IPS-20b (cell line): ENCODE data around the gene LITAFD.

Experiments
- H3K27ac ChIP-seq: one replicate; pipeline ENCODE4 v1.5.1; 2013; ENCODE audit warnings: low read length
- H3K27me3 ChIP-seq: 2 replicates; pipeline ENCODE4 v1.6.1; 2013; ENCODE audit warnings: mild to moderate bottlenecking, low read length, inconsistent platforms; ENCODE audit not compliant: insufficient read depth
- H3K36me3 ChIP-seq: 2 replicates; pipeline ENCODE4 v1.6.1; 2013; ENCODE audit warnings: low read depth, mild to moderate bottlenecking, inconsistent platforms, low read length, moderate library complexity; ENCODE audit not compliant: insufficient read depth
- H3K4me1 ChIP-seq: 2 replicates; pipeline ENCODE4 v1.6.1; 2013; ENCODE audit warnings: mild to moderate bottlenecking, control low read depth, inconsistent platforms, low read length, moderate library complexity; ENCODE audit not compliant: insufficient read depth
- H3K4me3 ChIP-seq: 2 replicates; pipeline ENCODE4 v1.5.1; 2013; ENCODE audit warnings: mild to moderate bottlenecking, low read length, inconsistent platforms
- H3K9ac ChIP-seq: 2 replicates; pipeline ENCODE4 v1.6.1; 2013; ENCODE audit warnings: low read depth, mild to moderate bottlenecking, inconsistent platforms, low read length, moderate library complexity
- H3K9me3 ChIP-seq: 2 replicates; pipeline ENCODE4 v1.6.1; 2013; ENCODE audit warnings: mild to moderate bottlenecking, low read depth, low read length, inconsistent platforms; ENCODE audit not compliant: insufficient read depth

The LITAFD gene

DNA sequence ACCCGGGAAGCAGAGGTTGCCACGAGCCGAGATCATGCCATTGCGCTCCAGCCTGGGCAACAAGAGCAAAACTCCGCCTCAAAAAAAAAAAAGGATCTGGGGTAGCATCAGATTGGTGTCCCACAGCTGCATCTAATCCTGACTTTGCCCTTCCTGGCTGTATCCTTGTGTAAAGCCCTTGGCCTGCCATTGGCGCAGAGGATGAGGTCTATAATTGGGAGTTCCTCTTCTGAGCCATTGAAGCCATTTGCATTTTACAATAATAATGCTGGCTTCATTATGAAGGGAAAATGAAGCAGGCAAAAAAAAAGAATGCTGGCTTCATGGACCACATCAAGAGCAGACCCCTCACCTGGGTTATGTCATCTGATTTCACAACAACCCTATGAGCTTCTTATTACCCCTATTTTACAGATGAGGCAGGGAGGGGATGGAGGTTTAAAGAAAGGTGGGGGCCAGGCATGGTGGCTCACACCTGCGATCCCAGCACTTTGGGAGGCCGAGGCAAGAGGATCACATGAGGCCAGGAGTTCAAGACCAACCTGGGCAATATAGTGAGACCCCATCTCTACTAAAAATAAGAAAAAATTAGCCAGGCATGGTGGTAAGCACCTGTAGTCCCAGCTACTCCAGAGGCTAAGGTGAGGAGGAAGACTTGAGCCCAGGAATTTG is 1.2 kb upstream of the LITAFD start:
- H3K9me3 ChIP-seq: no peaks in the 10 kb centered on the region
- no peaks in the 10 kb centered on the region for H3K27me3 ChIP-seq
- no peak overlapping the region for H3K27ac ChIP-seq
- peaks cover 9% of the 10 kb centered on the region for H3K4me1 ChIP-seq
- no peak overlapping the region for H3K9ac ChIP-seq
- no peaks in the 10 kb centered on the region for H3K36me3 ChIP-seq
- no peak overlapping the region for H3K4me3 ChIP-seq

DNA sequence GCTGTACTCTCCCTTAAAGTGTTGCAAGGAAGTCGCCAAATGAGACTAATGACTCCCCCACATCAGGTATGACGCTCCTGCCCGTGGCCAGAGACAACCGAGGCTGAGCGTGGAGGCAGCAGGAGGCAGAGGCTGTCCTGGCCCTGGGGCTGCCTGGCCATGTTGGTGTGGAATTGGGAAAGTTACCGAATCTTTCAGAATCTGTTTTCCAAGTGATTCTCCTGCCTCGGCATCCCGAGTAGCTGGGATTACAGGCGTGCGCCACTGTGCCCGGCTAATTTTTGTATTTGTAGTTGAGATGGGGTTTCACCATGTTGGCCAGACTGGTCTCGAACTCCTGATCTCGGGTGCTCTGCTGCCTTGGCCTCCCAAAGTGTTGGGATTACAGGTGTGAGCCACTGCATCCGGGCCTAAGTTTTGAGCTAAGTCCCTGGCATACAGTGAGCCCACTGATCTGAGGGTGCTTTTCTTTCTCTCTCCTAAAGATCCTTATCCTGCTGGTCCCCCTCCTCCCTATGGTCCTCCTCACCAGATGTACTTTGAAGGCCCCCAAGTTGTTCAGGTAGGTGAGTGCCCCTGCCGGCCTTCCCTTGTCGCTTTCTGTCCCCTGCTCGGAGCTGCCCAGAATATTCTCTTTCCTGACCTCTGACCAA is 700 bp downstream of the LITAFD start:
- Histone ChIP-seq H3K4me3 (no peak overlapping the region), H3K27ac (no peak overlapping the region), H3K4me1 (peaks cover 15% of the 10 kb centered on the region), H3K27me3 (no peaks in the 10 kb centered on the region), H3K36me3 (peaks cover 8% of the 10 kb centered on the region; the same call in 1 of the 2 replicates), H3K9me3 (no peaks in the 10 kb centered on the region), H3K9ac (no peak overlapping the region)

DNA sequence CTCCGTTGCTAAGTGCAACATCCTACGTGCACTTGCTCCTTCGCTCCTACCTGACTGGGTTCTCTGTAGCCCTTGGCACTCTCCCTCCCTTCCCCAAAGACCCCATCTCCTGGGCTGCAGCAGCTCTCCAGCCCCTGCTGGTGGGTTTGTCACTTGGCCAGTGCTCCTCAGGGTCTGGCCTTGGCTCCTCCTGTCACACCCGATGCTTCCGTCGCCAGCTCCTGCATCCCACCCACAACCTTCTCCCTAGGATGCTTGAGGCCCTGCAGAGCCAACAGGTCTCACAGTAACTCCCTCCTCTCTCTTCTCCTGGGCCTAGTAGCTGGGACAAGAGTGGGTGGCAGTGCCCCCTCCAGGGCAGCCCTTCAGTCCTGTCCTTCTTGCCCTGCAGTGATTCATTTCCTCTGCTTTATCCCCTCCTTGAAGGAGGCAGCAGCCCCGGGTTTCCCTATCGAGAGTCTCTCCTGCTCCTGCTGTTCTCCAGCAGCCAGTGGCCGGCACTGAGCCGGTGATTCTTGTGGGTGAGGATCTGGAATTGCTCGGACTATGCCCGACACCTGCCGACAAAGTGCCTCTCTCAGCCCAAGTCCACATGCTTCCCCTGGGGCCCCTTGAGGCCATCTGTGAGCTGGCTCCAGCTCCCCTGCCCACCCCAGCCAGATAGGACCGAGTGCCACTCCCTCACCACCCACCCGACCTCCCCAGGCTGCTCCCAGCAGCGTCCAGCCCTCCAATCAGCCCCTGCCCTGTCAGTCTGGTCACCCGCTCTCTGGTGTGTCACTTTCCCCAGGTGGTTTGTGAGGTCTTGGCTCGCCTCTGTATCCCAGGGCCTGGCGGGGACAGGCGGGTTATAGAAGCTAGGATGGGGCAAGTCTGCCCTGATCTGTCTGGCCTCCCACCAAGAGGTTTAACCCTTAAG is 3.8 kb downstream of the LITAFD start:
- no peaks in the 10 kb centered on the region for H3K27me3 ChIP-seq
- H3K36me3 ChIP-seq: peaks cover 29% of the 10 kb centered on the region
- H3K4me1 ChIP-seq: peaks cover 11% of the 10 kb centered on the region
- no peak overlapping the region for H3K9ac ChIP-seq
- no peak overlapping the region; the same call in 1 of the 2 replicates for H3K4me3 ChIP-seq
- H3K9me3 ChIP-seq: no peaks in the 10 kb centered on the region
- H3K27ac ChIP-seq: no peak overlapping the region

DNA sequence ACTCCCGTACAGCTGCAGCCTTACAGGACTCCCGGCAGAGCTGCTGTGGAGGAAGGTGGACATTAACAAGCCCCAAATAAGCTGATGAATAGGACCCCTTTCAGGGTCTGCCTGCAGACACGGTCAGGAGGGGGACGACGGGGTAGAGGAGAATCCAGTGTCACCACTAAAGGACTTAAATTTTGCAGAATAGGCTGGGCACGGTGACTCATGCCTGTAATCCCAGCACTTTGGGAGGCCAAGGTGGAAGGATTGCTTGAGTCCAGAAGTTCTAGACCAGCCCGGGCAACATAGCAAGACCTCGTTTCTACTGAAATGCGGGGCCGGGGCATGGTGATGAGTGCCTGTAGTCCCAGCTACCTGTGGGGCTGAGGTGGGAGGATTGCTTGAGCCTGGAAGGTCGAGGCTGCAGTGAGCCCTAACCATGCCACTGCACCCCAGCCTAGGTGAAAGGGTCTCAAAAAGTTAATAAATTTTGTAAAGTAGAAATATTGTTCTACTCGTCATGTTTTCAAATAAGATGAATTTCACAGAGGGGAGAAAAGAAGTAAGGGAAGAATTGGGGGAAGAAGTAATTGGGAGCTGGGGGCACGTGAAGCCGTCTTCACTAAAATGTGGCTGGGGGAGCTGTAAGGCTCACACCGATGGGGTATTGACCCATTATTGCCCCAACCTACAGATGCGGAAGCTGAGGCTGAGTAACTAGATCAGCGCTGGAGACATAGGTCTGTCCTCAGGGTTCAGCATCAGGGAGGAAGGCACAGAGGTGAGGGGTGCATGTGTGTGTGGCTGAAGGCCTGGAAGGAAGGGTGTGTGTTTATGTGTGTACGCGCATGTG is 4.7 kb downstream of the LITAFD start:
- no peak overlapping the region for H3K9ac ChIP-seq
- no peaks in the 10 kb centered on the region for H3K27me3 ChIP-seq
- H3K4me1 ChIP-seq: peaks cover 11% of the 10 kb centered on the region
- H3K27ac ChIP-seq: no peak overlapping the region
- peaks cover 38% of the 10 kb centered on the region for H3K36me3 ChIP-seq
- H3K4me3 ChIP-seq: no peak overlapping the region
- no peaks in the 10 kb centered on the region for H3K9me3 ChIP-seq

DNA sequence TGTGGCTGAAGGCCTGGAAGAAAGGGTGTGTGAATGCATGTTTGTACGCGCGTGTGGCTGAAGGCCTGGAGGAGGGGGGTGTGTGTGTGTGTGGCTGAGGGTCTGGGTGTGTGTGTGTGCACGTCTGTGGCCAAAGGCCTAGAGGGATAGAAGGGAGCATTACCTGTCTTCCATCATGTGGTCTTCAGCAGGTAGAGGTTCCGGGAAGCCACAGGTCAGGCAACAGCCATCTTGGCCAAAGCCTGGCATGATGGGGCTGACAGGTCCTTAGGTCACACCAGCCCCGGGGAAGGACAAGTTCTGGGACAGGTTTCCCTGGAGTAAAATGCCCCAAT is 5.2 kb downstream of the LITAFD start:
- Histone ChIP-seq H3K4me3 (no peak overlapping the region), H3K27ac (no peak overlapping the region), H3K4me1 (peaks cover 11% of the 10 kb centered on the region), H3K9me3 (no peaks in the 10 kb centered on the region), H3K36me3 (peaks cover 44% of the 10 kb centered on the region), H3K9ac (no peak overlapping the region), H3K27me3 (no peaks in the 10 kb centered on the region)

DNA sequence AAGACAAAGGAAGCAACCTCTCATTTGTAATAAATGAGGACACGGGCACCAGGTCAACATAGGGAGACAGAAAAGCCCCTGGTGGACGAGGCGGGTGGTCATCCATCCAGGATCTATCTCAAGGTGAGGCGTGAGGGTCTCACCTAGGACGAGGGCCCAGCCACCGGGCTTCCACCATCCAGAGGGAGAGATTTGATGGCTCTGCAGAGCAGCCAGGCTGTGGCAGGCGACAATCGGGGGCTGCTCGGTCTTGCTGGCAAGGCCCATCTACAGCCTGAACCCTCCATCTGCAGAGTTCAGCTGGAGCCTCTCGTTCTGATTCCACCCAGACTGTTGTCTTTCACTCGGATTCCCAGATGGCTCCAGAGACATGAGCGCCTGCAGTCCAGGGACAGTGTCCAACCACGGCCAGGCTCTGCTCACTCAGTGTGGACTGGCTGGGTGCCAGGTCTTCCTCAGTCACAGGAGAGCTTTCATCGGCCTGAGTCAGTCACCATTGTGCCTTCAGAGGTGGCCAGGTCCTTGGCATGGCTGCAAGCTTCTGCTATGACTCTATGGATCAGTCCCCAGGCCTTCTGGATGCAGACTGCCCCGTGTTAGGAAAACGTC is 5.9 kb downstream of the LITAFD start:
- H3K4me1 ChIP-seq: peaks cover 11% of the 10 kb centered on the region
- H3K9ac ChIP-seq: no peak overlapping the region

DNA sequence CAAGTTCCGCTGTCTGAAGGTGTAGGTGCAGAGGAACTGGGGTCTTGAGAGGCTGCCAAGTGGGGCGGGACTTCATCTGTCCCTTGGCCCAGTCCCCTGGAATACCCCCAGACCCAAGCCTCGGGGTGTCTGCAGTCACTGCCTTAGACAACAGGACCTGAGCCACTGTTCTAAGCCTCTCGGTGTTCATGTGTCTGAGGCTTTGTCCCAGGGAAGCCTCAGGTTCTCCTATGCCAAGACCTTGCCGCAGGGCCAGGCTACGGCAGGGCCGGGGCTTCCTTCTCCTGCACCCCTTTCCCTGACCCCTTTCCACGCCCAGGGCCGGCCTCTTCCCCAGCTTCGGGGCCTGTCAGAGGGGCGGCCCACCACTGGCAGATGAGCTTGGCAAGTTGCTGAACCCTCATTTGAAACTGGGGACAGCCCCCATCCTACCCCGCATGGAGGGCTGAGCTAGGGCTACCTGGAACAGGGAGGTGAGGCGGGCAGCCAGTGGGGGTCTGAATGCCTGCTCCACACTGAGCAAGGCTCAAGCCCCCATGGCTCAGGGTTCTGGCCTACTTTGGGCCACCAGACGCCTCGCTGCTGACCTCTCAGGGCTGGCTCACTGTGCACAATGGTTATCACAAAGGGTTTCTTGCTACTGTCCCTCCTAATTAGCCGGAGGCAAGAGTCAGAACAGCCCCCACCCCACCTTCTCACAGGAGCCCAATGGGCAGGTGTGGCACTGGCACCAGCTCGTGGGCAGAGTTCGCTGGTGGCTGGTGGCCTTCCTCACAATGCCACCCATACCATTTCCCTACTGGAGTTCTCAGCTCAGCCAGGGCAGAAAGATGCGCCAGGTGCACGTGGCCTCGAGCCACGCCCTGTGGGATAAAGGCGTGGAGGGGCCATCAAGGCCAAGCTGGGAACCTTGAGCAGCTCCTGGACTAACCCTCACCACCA is 7.1 kb downstream of the LITAFD start:
- Histone ChIP-seq H3K27me3 (no peaks in the 10 kb centered on the region), H3K4me3 (no peak overlapping the region), H3K4me1 (peaks cover 11% of the 10 kb centered on the region), H3K9me3 (no peaks in the 10 kb centered on the region), H3K36me3 (peaks cover 62% of the 10 kb centered on the region), H3K9ac (no peak overlapping the region), H3K27ac (no peak overlapping the region)

More for the DNA sequence above, 5.9 kb downstream of the LITAFD start:
- Histone ChIP-seq H3K9me3 (no peaks in the 10 kb centered on the region), H3K36me3 (peaks cover 50% of the 10 kb centered on the region), H3K27me3 (no peaks in the 10 kb centered on the region), H3K4me3 (no peak overlapping the region), H3K27ac (no peak overlapping the region)

DNA sequence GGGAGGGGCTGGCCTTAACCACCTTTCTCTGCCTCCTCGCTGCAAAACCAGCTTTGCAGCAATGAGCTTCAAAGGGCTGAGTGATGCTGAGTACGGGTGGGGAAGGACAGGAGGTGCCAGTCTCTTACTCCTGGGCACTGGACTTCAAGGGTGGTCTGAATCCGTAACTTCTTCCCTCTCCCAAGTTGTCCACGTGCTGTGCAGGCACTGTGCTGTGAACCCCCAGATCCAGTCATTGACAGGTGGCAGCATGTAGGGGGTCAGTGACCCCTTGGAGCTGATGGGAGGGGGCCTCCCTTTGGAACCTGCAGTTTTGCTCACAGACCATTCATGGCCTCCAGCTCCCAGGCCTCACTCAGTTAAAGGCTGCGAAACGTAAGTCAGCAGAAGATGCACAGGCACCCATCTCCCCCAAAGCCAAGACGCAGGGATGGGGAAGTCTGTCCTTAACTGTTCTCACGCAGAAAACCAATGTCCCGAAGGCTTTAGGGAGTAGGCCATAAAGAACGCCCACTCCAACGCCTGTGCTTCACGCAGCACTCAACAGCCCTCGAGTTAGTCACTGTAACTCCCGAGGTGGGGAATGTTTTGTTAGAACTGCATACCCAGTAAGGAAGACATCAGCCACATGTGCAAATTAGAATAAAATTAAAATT is 7.9 kb downstream of the LITAFD start:
- Histone ChIP-seq H3K4me1 (peaks cover 11% of the 10 kb centered on the region), H3K27ac (no peak overlapping the region), H3K9me3 (no peaks in the 10 kb centered on the region), H3K4me3 (no peak overlapping the region), H3K36me3 (peaks cover 70% of the 10 kb centered on the region), H3K27me3 (no peaks in the 10 kb centered on the region), H3K9ac (no peak overlapping the region)

DNA sequence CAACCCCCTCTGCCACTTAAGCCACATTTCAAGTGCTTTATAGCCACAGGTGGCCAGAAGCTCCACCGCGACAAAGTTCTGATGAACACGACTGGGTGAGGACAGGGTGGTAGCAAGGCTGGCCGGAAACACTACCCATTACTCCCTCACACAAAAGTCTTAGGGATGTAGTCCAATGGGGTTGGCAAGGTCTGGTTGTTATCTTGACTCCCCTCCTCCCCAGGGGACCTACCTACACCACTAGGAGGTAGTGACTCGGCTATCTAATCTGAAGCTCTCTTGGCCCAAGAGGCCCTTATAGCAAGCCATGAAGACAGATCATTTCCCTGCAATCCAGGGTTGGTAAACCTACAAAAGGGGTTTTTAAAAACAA is 8.4 kb downstream of the LITAFD start:
- Histone ChIP-seq H3K4me1 (peaks cover 9% of the 10 kb centered on the region), H3K27me3 (no peaks in the 10 kb centered on the region), H3K4me3 (no peak overlapping the region), H3K9me3 (no peaks in the 10 kb centered on the region), H3K9ac (no peak overlapping the region), H3K36me3 (peaks cover 75% of the 10 kb centered on the region), H3K27ac (no peak overlapping the region)

DNA sequence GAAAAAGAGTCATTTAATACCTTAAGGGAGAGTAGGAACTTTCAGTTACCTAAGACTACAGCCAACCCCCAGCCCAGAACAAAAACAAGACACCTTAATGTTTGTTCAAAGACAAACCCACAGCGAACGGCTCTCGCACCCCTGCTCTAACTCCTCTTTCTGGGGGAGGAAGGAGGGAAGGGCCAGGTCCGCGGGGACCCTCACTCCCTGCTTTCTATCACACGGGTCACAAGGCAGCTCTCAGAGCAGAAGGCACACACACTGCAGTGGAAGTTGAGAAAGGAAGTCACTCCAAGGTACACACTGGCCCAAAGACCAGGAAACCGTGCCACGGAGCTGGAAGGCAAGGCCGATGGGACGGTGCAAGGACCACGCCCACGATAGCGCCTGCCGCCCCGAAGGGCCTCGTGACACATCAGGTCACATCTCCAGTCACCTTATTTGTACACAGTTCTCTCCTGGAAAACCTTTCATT is 10.0 kb downstream of the LITAFD start:
- no peaks in the 10 kb centered on the region for H3K27me3 ChIP-seq
- H3K27ac ChIP-seq: no peak overlapping the region
- H3K4me3 ChIP-seq: no peak overlapping the region
- no peak overlapping the region for H3K9ac ChIP-seq
- no peaks in the 10 kb centered on the region for H3K9me3 ChIP-seq
- H3K4me1 ChIP-seq: no peaks in the 10 kb centered on the region
- H3K36me3 ChIP-seq: peaks cover 90% of the 10 kb centered on the region
